Right atrium auricular region (tissue), 2 donors: ENCODE results near the gene PNLIP. TPM values are rescaled to one million over a fixed set of nuclear protein-coding genes. Genes with fewer than 3 reads are reported as not detected.

Experiments
- DNase-seq: peaks from one replicate; pipeline ENCODE4 v3.0.0-alpha.2; 2019; ENCODE audit warnings: low spot score
- H3K27ac ChIP-seq, 2 donors: fragments of 200-600 bp; sonication (generic); 1 replicate in 1 of 2; 2 replicates in 1 of 2; pipeline ENCODE4 v1.5.1; 2016 to 2019
- H3K27me3 ChIP-seq, 2 donors: fragments of 200-600 bp; sonication (generic); one replicate each; pipeline versions ENCODE4 v1.5.1 to v1.6.0; 2017 to 2019
- H3K36me3 ChIP-seq: fragments of 200-600 bp; sonication (generic); one replicate; pipeline ENCODE4 v1.5.1; 2016
- H3K4me1 ChIP-seq, 2 donors: fragments of 200-600 bp; sonication (generic); one replicate each; pipeline versions ENCODE4 v1.5.1 to v1.6.0; 2017 to 2019
- H3K4me3 ChIP-seq, 2 donors: fragments of 200-600 bp; sonication (generic); 1 replicate in 1 of 2; 2 replicates in 1 of 2; pipeline ENCODE4 v1.5.1; 2017 to 2019; ENCODE audit warnings: mild to moderate bottlenecking in 1 of 2, moderate library complexity in 1 of 2
- H3K9me3 ChIP-seq, 2 donors: fragments of 200-600 bp; sonication (generic); one replicate each; pipeline ENCODE4 v1.5.1; 2019
- CTCF ChIP-seq, 2 donors: fragments of 200-600 bp; sonication (generic); IDR thresholded peaks; one replicate each; pipeline ENCODE4 v1.5.1; 2019; ENCODE audit warnings: antibody characterized with exemption in 2 of 2
- total RNA-seq, 2 donors: library from RNA; depleted of rRNA; stranded (reverse); fragments of >200 nt; gene quantifications; one replicate each; pipeline ENCODE4 v1.1.0, GENCODE V29; 2016

Gene PNLIP
- total RNA-seq, 2 donors from 2014 or later: not detected

- TF ChIP-seq CTCF (IDR thresholded peaks at IDR 0.05): no peak
- peaks cover 0 to 1% of the 10 kb centered on the region in 2 donors for H3K9me3 ChIP-seq
- no peaks in the 10 kb centered on the region for H3K27me3 ChIP-seq
- H3K4me1 ChIP-seq: no peaks in the 10 kb centered on the region
- DNase-seq: no peak
- no peaks in the 10 kb centered on the region for H3K36me3 ChIP-seq
- H3K4me3 ChIP-seq: no peak overlapping the region
- H3K27ac ChIP-seq: no peak overlapping the region
Measured at GRCh38 chr10:116540814-116541213, 4.9 kb upstream of the PNLIP start.

DNA sequence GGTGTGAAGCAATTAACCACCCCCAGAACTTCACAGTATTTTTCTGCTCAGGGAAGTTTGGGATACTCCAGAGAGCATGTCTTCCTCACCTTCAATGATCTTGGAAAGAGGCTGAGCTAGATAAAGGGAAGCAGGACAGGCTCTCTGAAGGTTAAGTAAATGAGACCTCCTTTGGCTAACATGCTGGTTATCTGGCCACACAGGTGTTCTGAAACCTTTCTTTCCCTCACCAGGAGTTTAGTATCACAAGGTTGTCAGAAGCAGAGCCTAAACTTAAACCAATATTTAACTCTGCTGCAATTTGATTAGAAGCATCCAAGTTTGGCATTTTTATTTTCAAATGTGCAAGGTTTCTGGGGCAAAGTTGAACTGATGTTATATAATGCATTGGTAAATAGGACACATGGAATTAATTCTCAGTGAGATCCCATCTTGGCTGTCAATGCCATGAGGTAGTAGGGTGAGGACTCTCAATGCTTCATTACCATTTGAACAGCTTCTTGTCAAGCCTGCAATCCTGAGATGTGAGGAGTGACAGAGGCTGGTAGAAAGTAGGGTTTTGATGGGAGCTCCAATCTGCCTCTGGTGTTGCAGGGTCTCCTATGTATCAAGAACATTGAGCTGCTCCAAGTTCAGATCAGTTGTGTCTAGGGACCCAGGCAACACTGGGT lies 3.6 kb upstream of the PNLIP start:
- Histone ChIP-seq H3K4me3 (no peak overlapping the region), H3K36me3 (no peaks in the 10 kb centered on the region), H3K9me3 (no peaks in the 10 kb centered on the region), H3K27me3 (no peaks in the 10 kb centered on the region), H3K4me1 (no peaks in the 10 kb centered on the region), H3K27ac (no peak overlapping the region)
- TF ChIP-seq CTCF (IDR thresholded peaks at IDR 0.05): no peak
- DNase-seq: no peak

- no peak overlapping the region for H3K4me3 ChIP-seq
- no peaks in the 10 kb centered on the region for H3K27me3 ChIP-seq
- no peak for TF ChIP-seq CTCF (IDR thresholded peaks at IDR 0.05)
- H3K36me3 ChIP-seq: no peaks in the 10 kb centered on the region
- no peak overlapping the region for H3K27ac ChIP-seq
- H3K4me1 ChIP-seq: no peaks in the 10 kb centered on the region
- no peaks in the 10 kb centered on the region for H3K9me3 ChIP-seq
- no peak for DNase-seq
Measured at GRCh38 chr10:116545122-116545521, 609 bp upstream of the PNLIP start.

DNA sequence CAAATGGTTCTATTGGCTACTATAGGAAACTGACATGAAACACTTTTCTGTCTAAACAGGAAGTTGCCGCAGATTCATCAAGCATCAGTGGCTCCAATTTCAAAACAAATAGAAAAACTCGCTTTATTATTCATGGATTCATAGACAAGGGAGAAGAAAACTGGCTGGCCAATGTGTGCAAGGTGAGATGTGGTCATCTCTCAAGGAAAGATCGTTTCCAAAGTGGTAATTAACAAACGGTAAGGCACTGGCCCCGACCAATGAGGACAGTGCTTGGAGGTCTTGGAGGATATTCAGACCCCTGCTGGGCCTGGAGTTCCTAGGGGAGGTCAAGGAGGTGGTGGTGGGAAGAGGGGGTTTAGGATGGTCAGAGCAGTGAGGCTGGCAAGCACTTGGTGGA lies 2.6 kb downstream of the PNLIP start:
- no peak for TF ChIP-seq CTCF (IDR thresholded peaks at IDR 0.05)
- H3K27ac ChIP-seq: no peak overlapping the region
- H3K4me1 ChIP-seq: no peaks in the 10 kb centered on the region
- no peaks in the 10 kb centered on the region for H3K9me3 ChIP-seq
- no peaks in the 10 kb centered on the region for H3K27me3 ChIP-seq
- DNase-seq: no peak
- H3K36me3 ChIP-seq: no peaks in the 10 kb centered on the region
- no peak overlapping the region for H3K4me3 ChIP-seq

DNA sequence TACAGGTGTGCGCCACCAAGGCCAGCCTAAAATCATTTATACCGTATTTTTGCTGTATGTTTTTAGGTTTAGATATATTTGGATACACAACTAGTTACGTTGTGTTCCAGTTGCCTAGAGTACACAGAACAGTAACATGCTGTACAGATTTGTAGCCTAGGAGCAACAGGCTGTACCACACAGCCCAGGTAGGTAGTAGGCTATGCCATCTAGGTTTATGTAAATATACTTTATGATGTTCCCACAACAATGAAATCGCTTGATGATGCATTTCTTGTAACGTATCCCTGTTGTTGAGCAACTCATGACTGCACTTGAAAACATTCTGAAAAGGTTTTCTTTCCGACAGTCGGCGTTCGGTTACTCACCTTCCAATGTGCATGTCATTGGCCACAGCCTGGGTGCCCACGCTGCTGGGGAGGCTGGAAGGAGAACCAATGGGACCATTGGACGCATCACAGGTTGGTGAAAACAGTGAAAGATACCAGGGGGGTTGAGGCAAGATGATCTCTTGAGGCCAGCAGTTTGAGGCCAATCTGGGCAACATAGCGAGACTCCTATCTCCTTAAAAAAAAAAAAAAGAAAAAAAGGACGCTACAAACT lies 7.7 kb downstream of the PNLIP start:
- Histone ChIP-seq H3K4me3 (no peak overlapping the region), H3K27me3 (no peaks in the 10 kb centered on the region), H3K4me1 (no peaks in the 10 kb centered on the region), H3K36me3 (no peaks in the 10 kb centered on the region), H3K9me3 (no peaks in the 10 kb centered on the region), H3K27ac (no peak overlapping the region)
- no peak for DNase-seq
- TF ChIP-seq CTCF (IDR thresholded peaks at IDR 0.05): no peak

- H3K4me1 ChIP-seq: no peaks in the 10 kb centered on the region
- no peak for TF ChIP-seq CTCF (IDR thresholded peaks at IDR 0.05)
Measured at GRCh38 chr10:116554628-116555027, 8.9 kb downstream of the PNLIP start.

More at GRCh38 chr10:116554628-116555027, 8.9 kb downstream of the PNLIP start:
- Histone ChIP-seq H3K27me3 (no peaks in the 10 kb centered on the region), H3K36me3 (no peaks in the 10 kb centered on the region), H3K27ac (no peak overlapping the region), H3K4me3 (no peak overlapping the region), H3K9me3 (no peaks in the 10 kb centered on the region)
- no peak for DNase-seq
